Activated CD8-positive, alpha-beta T cell treated with anti-CD3 and anti-CD28 coated beads for 36 hours (primary cell): ENCODE measurements around the gene ATRNL1. TPM values are rescaled to one million over a fixed set of nuclear protein-coding genes. Genes with fewer than 3 reads are reported as not detected.
A peak's percentile ranks its signal among the peaks of the same experiment; 100 is the strongest.
"Not testable (repeated sequence)": the region's sequence is repeated elsewhere in the genome, so short reads cannot be mapped to it uniquely, and the experiment has no call there.

ENCODE experiments used
- ATAC-seq: fragments of 200-7000 bp; cut with Tn5 transposase; one replicate; pipeline ENCODE4 v1.10.0; 2021; ENCODE audit warnings: mild to moderate bottlenecking, moderate library complexity
- CTCF ChIA-PET: fragments of 350-600 bp; sonication (Branson Sonifier 250); formaldehyde crosslinking; loops from one replicate; lab custom pipeline; 2021; ENCODE audit warnings: antibody characterized with exemption; lab: Charles Lee
- POLR2A ChIA-PET: fragments of 350-600 bp; sonication (Branson Sonifier 250); formaldehyde crosslinking; loops from one replicate; lab custom pipeline; 2021; ENCODE audit warnings: antibody characterized with exemption; lab: Charles Lee
- DNase-seq: peaks from one replicate; pipeline ENCODE4 v3.0.0-alpha.2; 2020
- H3K27ac Mint-ChIP-seq: one replicate; pipeline ENCODE4 v1.8.0; 2021; ENCODE audit warnings: mild to moderate bottlenecking, mixed read lengths
- H3K27me3 Mint-ChIP-seq: one replicate; pipeline ENCODE4 v1.8.0; 2021; ENCODE audit warnings: mixed read lengths
- H3K36me3 Mint-ChIP-seq: one replicate; pipeline ENCODE4 v1.8.0; 2021; ENCODE audit warnings: low read depth, mixed read lengths
- H3K4me1 Mint-ChIP-seq: one replicate; pipeline ENCODE4 v1.8.0; 2021; ENCODE audit warnings: low read depth, mixed read lengths
- H3K4me3 Mint-ChIP-seq: one replicate; pipeline ENCODE4 v1.8.0; 2021; ENCODE audit warnings: mild to moderate bottlenecking, moderate library complexity, mixed read lengths
- H3K9me3 Mint-ChIP-seq: one replicate; pipeline ENCODE4 v1.8.0; 2021; ENCODE audit warnings: mixed read lengths
- CTCF ChIP-seq: fragments of 200-600 bp; IDR thresholded peaks from one replicate; pipeline ENCODE4 v1.8.0; 2022; ENCODE audit warnings: antibody characterized with exemption, mild to moderate bottlenecking
- intact Hi-C: fragments of 100-400 bp; cut with micrococcal nuclease; formaldehyde crosslinking; loops from one replicate; pipeline ENCODE4 v1.10.0; 2022
- total RNA-seq, 2 experiments: library from RNA; stranded (reverse); gene quantifications; one replicate each; pipeline ENCODE4 v1.2.3, GENCODE V29; 2021

Gene ATRNL1
- total RNA-seq, 2 experiments from 2014 or later = not detected

GRCh38 chr10:115355162-115355760 lies 262.1 kb downstream of the ATRNL1 start:
- Mint-ChIP-seq H3K27ac (no peak overlapping the region), H3K36me3 (no peaks in the 10 kb centered on the region), H3K9me3 (no peaks in the 10 kb centered on the region), H3K27me3 (no peaks in the 10 kb centered on the region), H3K4me3 (no peak overlapping the region), H3K4me1 (no peaks in the 10 kb centered on the region)
- intact Hi-C loops = loop anchor here (5.0 kb wide), 2 partner anchors 937 to 1032 kb away; no protein-coding TSS in a partner anchor
- peak; percentile 67 for TF ChIP-seq CTCF
- CTCF ChIA-PET = no interaction called here
- peak; percentile 33 for DNase-seq
- no peak for ATAC-seq
- POLR2A ChIA-PET = no interaction called here

- intact Hi-C loops, ATAC-seq, H3K27ac Mint-ChIP-seq, H3K27me3 Mint-ChIP-seq, H3K4me3 Mint-ChIP-seq, H3K4me1 Mint-ChIP-seq, POLR2A ChIA-PET, CTCF ChIA-PET, H3K9me3 Mint-ChIP-seq, DNase-seq, H3K36me3 Mint-ChIP-seq: not testable (repeated sequence)
Observed at GRCh38 chr10:115367920-115368319, 274.8 kb downstream of the ATRNL1 start.

GRCh38 chr10:115379064-115379463 lies 285.9 kb downstream of the ATRNL1 start:
- ChIA-PET POLR2A (no interaction called here), CTCF (no interaction called here)
- H3K27me3 Mint-ChIP-seq = no peaks in the 10 kb centered on the region
- ATAC-seq (no peak), DNase-seq (no peak)
- H3K36me3 Mint-ChIP-seq = no peaks in the 10 kb centered on the region
- no peak overlapping the region for H3K27ac Mint-ChIP-seq
- H3K9me3 Mint-ChIP-seq = peaks cover 5% of the 10 kb centered on the region
- no peak for TF ChIP-seq CTCF
- no peaks in the 10 kb centered on the region for H3K4me1 Mint-ChIP-seq
- intact Hi-C loops = no loop called here
- no peak overlapping the region for H3K4me3 Mint-ChIP-seq

- Mint-ChIP-seq H3K9me3 (no peaks in the 10 kb centered on the region), H3K27ac (no peak overlapping the region), H3K4me3 (no peak overlapping the region), H3K36me3 (no peaks in the 10 kb centered on the region), H3K4me1 (no peaks in the 10 kb centered on the region), H3K27me3 (no peaks in the 10 kb centered on the region)
- intact Hi-C loops = no loop called here
- ChIA-PET CTCF (no interaction called here), POLR2A (no interaction called here)
- ATAC-seq (no peak), DNase-seq (no peak)
- TF ChIP-seq CTCF = no peak
Observed at GRCh38 chr10:115384665-115385064, 291.5 kb downstream of the ATRNL1 start.

- peaks cover 2% of the 10 kb centered on the region for H3K9me3 Mint-ChIP-seq
- CTCF ChIA-PET = no interaction called here
- no peaks in the 10 kb centered on the region for H3K36me3 Mint-ChIP-seq
- H3K4me3 Mint-ChIP-seq = no peak overlapping the region
- intact Hi-C loops = no loop called here
- no peak overlapping the region for H3K27ac Mint-ChIP-seq
- no peak for ATAC-seq
- no peaks in the 10 kb centered on the region for H3K27me3 Mint-ChIP-seq
- POLR2A ChIA-PET = no interaction called here
- no peak for TF ChIP-seq CTCF
- no peak for DNase-seq
- H3K4me1 Mint-ChIP-seq = no peaks in the 10 kb centered on the region
Observed at GRCh38 chr10:115390607-115391006, 297.4 kb downstream of the ATRNL1 start.

- Mint-ChIP-seq H3K9me3 (peaks cover 12% of the 10 kb centered on the region), H3K27ac (no peak overlapping the region), H3K4me3 (no peak overlapping the region), H3K4me1 (no peaks in the 10 kb centered on the region), H3K36me3 (no peaks in the 10 kb centered on the region), H3K27me3 (no peaks in the 10 kb centered on the region)
- ATAC-seq (no peak), DNase-seq (no peak)
- intact Hi-C loops = no loop called here
- no peak for TF ChIP-seq CTCF
- CTCF ChIA-PET = no interaction called here
- POLR2A ChIA-PET = no interaction called here
Observed at GRCh38 chr10:115398026-115398425, 304.9 kb downstream of the ATRNL1 start.
